K562 (cell line): ENCODE measurements around the gene CRACR2B. TPM values are rescaled to one million over a fixed set of nuclear protein-coding genes. Genes with fewer than 3 reads are reported as not detected.

Experiments
- ATAC-seq: fragments of 200-7000 bp; cut with Tn5 transposase; 3 replicates; pipeline ENCODE4 v1.9.1; 2020; ENCODE audit warnings: moderate library complexity
- BruUV-seq: library from RNA; stranded (reverse); fragments of 400-500 nt; replicated peaks from 2 replicates; lab custom pipeline; 2021; lab: Mats Ljungman, UMichigan
- CTCF ChIA-PET: fragments of 300-600 bp; formaldehyde crosslinking; extraction: SDS; loops from one replicate; lab custom pipeline; 2021; ENCODE audit warnings: low intra/inter-chr PET ratio; lab: Yijun Ruan, JAX
- POLR2A ChIA-PET: fragments of 300-600, 350-650 bp; sonication (Branson Sonifier 250); formaldehyde crosslinking; extraction: SDS; loops from one replicate; lab custom pipeline; 2021; ENCODE audit warnings: antibody characterized with exemption, inconsistent platforms; lab: Yijun Ruan, JAX
- DNase-seq, 4 experiments: peaks; one replicate each; pipeline versions ENCODE4 v3.0.0 to v3.0.0-alpha.2; 2011 to 2018; ENCODE audit warnings: low spot score in 3 of 4, mixed read lengths in 3 of 4; ENCODE audit errors: extremely low read depth in 1 of 4
- FAIRE-seq: peaks from 2 replicates; lab custom pipeline; 2011; peaks lifted over from hg19 to GRCh38; lab: Jason Lieb, UNC
- H2AFZ ChIP-seq: 2 replicates; pipeline ENCODE4 v1.6.0; 2011; ENCODE audit warnings: low read depth, low read length, control low read depth, inconsistent platforms
- H3K27ac ChIP-seq: fragments of 200-600 bp; 3 replicates; pipeline ENCODE4 v1.8.0; 2011; ENCODE audit warnings: low read depth, mild to moderate bottlenecking, control low read depth, inconsistent platforms, low read length, moderate library complexity, mixed read lengths; ENCODE audit errors: extremely low read depth
- H3K27me3 ChIP-seq, 2 experiments: fragments of 300-600 bp in 1 of 2; 2 replicates in 1 of 2; 3 replicates in 1 of 2; pipeline versions ENCODE4 v1.6.0 to v1.8.0; 2011; ENCODE audit warnings: inconsistent platforms in 2 of 2, low read length in 2 of 2, mild to moderate bottlenecking in 1 of 2, mixed read lengths in 1 of 2, moderate library complexity in 1 of 2; ENCODE audit not compliant: control insufficient read depth in 2 of 2, insufficient read depth in 2 of 2
- H3K36me3 ChIP-seq: fragments of 300-600 bp; 3 replicates; pipeline ENCODE4 v1.8.0; 2011; ENCODE audit warnings: mild to moderate bottlenecking, low read length, inconsistent platforms; ENCODE audit not compliant: control insufficient read depth, insufficient read depth
- H3K4me1 ChIP-seq, 2 experiments: fragments of 200-600 bp in 1 of 2; replicated peaks in 1 of 2; 2 replicates in 1 of 2; 3 replicates in 1 of 2; pipeline versions ENCODE4 v1.5.1 to v1.8.0; 2011; ENCODE audit warnings: inconsistent platforms in 2 of 2, low read length in 2 of 2, mild to moderate bottlenecking in 1 of 2, mixed read lengths in 1 of 2, moderate library complexity in 1 of 2; ENCODE audit not compliant: control insufficient read depth in 2 of 2, insufficient read depth in 2 of 2
- H3K4me2 ChIP-seq: 2 replicates; pipeline ENCODE4 v1.6.1; 2011; ENCODE audit warnings: low read length, control low read depth, inconsistent platforms, mixed read lengths; ENCODE audit not compliant: insufficient read depth
- H3K4me3 ChIP-seq: fragments of 200-600 bp; sonication (generic), shearing (Covaris generic); 2 replicates; pipeline ENCODE4 v1.5.1; 2016; ENCODE audit warnings: control low read depth, inconsistent platforms
- H3K79me2 ChIP-seq: fragments of 200-600 bp; 3 replicates; pipeline ENCODE4 v1.8.0; 2011; ENCODE audit warnings: low read length, inconsistent platforms; ENCODE audit not compliant: control insufficient read depth, insufficient read depth
- H3K9ac ChIP-seq, 2 experiments: 2 replicates each; pipeline versions ENCODE4 v1.6.0 to v1.6.1; 2011; ENCODE audit warnings: low read depth in 2 of 2, low read length in 2 of 2, control low read depth in 1 of 2, inconsistent platforms in 1 of 2, mild to moderate bottlenecking in 1 of 2, mixed read lengths in 1 of 2; ENCODE audit not compliant: insufficient read depth in 1 of 2
- H3K9me1 ChIP-seq: one replicate; pipeline ENCODE4 v1.6.0; 2011; ENCODE audit warnings: inconsistent platforms, mild to moderate bottlenecking, low read length, moderate library complexity; ENCODE audit not compliant: control insufficient read depth, insufficient read depth
- H3K9me3 ChIP-seq: replicated peaks from 2 replicates; pipeline ENCODE4 v1.5.1; 2011; ENCODE audit warnings: low read depth, low read length, inconsistent platforms; ENCODE audit not compliant: control insufficient read depth, insufficient read depth
- H4K20me1 ChIP-seq: replicated peaks from 2 replicates; pipeline ENCODE4 v1.6.1; 2011; ENCODE audit warnings: low read length, inconsistent platforms, mixed read lengths; ENCODE audit not compliant: control insufficient read depth, insufficient read depth
- CCAR2 ChIP-seq: fragments of 200-400 bp; formaldehyde crosslinking; IDR thresholded peaks from 2 replicates; pipeline ENCODE4 v1.6.1; 2017; ENCODE audit warnings: mild to moderate bottlenecking, low read depth, low read length
- E2F6 ChIP-seq, 2 experiments: IDR thresholded peaks; 2 replicates each; pipeline ENCODE4 v1.6.1; 2011; ENCODE audit warnings: borderline replicate concordance in 1 of 2, control low read depth in 1 of 2, low read depth in 1 of 2, low read length in 1 of 2, mild to moderate bottlenecking in 1 of 2, mixed read lengths in 1 of 2, moderate library complexity in 1 of 2; ENCODE audit not compliant: insufficient read depth in 1 of 2, insufficient read length in 1 of 2, poor library complexity in 1 of 2, severe bottlenecking in 1 of 2; ENCODE audit errors: extremely low read depth in 1 of 2
- ESRRA ChIP-seq: fragments of 450-650 bp; IDR thresholded peaks from 2 replicates; pipeline ENCODE4 v1.6.1; 2014; ENCODE audit warnings: low read depth, mild to moderate bottlenecking, moderate library complexity, borderline replicate concordance
- ESRRB ChIP-seq: fragments of 250-450 bp; sonication (Bioruptor Pico); IDR thresholded peaks from 2 replicates; pipeline ENCODE4 v1.5.0; 2020; ENCODE audit warnings: mild to moderate bottlenecking, moderate library complexity, borderline replicate concordance
- ETV1 ChIP-seq: fragments of 450-650 bp; conservative IDR thresholded peaks from 2 replicates; pipeline ENCODE4 v1.6.1; 2016; ENCODE audit warnings: missing genetic modification characterization, control low read depth, low read depth, missing compliant biosample characterization
- PHTF2 ChIP-seq: fragments of 250-450 bp; sonication (Bioruptor Pico); IDR thresholded peaks from 2 replicates; pipeline ENCODE4 v1.5.0; 2021; ENCODE audit warnings: mild to moderate bottlenecking
- RBM25 ChIP-seq: fragments of 200-400 bp; formaldehyde crosslinking; IDR thresholded peaks from 2 replicates; pipeline ENCODE4 v1.6.1; 2018; ENCODE audit warnings: low read length, low read depth, moderate library complexity; ENCODE audit not compliant: severe bottlenecking
- TAF1 ChIP-seq: IDR thresholded peaks from 2 replicates; pipeline ENCODE4 v1.6.1; 2011; ENCODE audit warnings: mild to moderate bottlenecking, low read length, moderate library complexity; ENCODE audit not compliant: insufficient read depth, control insufficient read depth, severe bottlenecking; ENCODE audit errors: extremely low read depth
- TEAD4 ChIP-seq, 2 experiments: sonication (generic) in 1 of 2; formaldehyde crosslinking in 1 of 2; IDR thresholded peaks; 2 replicates each; pipeline versions ENCODE4 v1.6.1 to v1.8.0; 2012 to 2022; ENCODE audit warnings: borderline replicate concordance in 1 of 2, inconsistent platforms in 1 of 2, low read length in 1 of 2, mild to moderate bottlenecking in 1 of 2, missing genetic modification reagents in 1 of 2
- ZNF609 ChIP-seq: sonication (generic); formaldehyde crosslinking; IDR thresholded peaks from 2 replicates; pipeline ENCODE4 v1.8.1; 2023; ENCODE audit warnings: missing genetic modification reagents, mild to moderate bottlenecking, borderline replicate concordance
- ZNF75A ChIP-seq: fragments of 450-650 bp; formaldehyde crosslinking; IDR thresholded peaks from 2 replicates; pipeline ENCODE4 v1.4.0; 2020; ENCODE audit warnings: mild to moderate bottlenecking
- WGBS: fragments of 100-300 bp; shearing (Covaris generic); methylation state at CpG from one replicate; pipeline ENCODE4 v1.1.6; 2016; ENCODE audit warnings: low coverage, mixed read lengths; ENCODE audit not compliant: insufficient coverage; ENCODE audit errors: missing lambda C conversion rate; 5-methylcytosine and 5-hydroxymethylcytosine counted together
- in situ Hi-C: fragments of 300-500 bp; cut with MboI; formaldehyde crosslinking; loops from 4 replicates; pipeline ENCODE4 v1.15.0; 2018; ENCODE audit warnings: inconsistent platforms, mixed read lengths
- intact Hi-C: fragments of 100-400 bp; cut with micrococcal nuclease; formaldehyde crosslinking; loops from 2 replicates; pipeline ENCODE4 v1.14.2; 2022
- polyA plus RNA-seq, 8 experiments: library from polyadenylated mRNA; depleted of rRNA in 4 of 8; stranded (reverse) in 5 of 8; unstranded in 3 of 8; fragments of >200 nt; fragmentation: Nextera tagmentation in 2 of 8; fragmentation: Illumina TruSeq in 1 of 8; extraction: Ambion mirVana in 2 of 8; extraction: Trizol in 1 of 8; gene quantifications; 2 replicates each; pipeline versions ENCODE4 v1.2.1 to v1.2.3, GENCODE V29; 2011 to 2014; ENCODE audit warnings: inconsistent platforms in 1 of 8, missing spikeins in 1 of 8
- total RNA-seq, 7 experiments: library from RNA; depleted of rRNA in 6 of 7; stranded (reverse); fragments of >200 nt in 6 of 7; fragmentation: Illumina TruSeq in 2 of 7; extraction: Trizol in 2 of 7; gene quantifications; 2 replicates each; pipeline versions ENCODE4 v1.2.1 to v1.2.3, GENCODE V29; 2011 to 2021; ENCODE audit warnings: low replicate concordance in 1 of 7

The CRACR2B gene
- total and polyA plus RNA-seq, 9 of the 15 experiments (the other 6 are each of a cell fraction or from before 2014, with no cell fraction given), result 0.10 to 51.0 (median 6.0) TPM

GRCh38 chr11:804599-804964 is 23.1 kb upstream of the CRACR2B start (continued):
- TF ChIP-seq TEAD4 (IDR thresholded peaks at IDR 0.05; ENCODE audit: low read length) (0 out of 2 replicates have a peak, but pooled peaks have one; percentile 8), TEAD4 (CRISPR knock-in tag; IDR thresholded peaks at IDR 0.05; ENCODE audit: borderline replicate concordance) (no peak)

GRCh38 chr11:808427-809286 is 19.1 kb upstream of the CRACR2B start:
- intact Hi-C loops (loop anchor here (2.0 kb wide), 1 partner anchor 34 kb away; the partner anchor contains the start of genes POLR2L and TSPAN4), in situ Hi-C loops (no loop called here)
- H3K4me1 ChIP-seq, result peaks cover 24 to 69% of the 10 kb centered on the region in 2 experiments; a peak in 4 of 5 replicates
- H3K4me3 ChIP-seq, result peak overlapping the region; percentile 99
- ATAC-seq (peak; percentile 70), DNase-seq (peak in 2 of 4 experiments; percentile 77 to 82), FAIRE-seq (peak; percentile 11)
- H3K9ac ChIP-seq, result peak overlapping the region; percentile 94 to 98
- H4K20me1 ChIP-seq, result peaks cover 24% of the 10 kb centered on the region
- peaks cover 78% of the 10 kb centered on the region for H3K79me2 ChIP-seq
- H3K9me1 ChIP-seq, result no peaks in the 10 kb centered on the region
- H3K36me3 ChIP-seq, result peaks cover 37% of the 10 kb centered on the region
- POLR2A ChIA-PET, result interaction anchor here (0.6 to 4.3 kb wide), 19 partner anchors 8 to 1976 kb away, joined by 3 to 26 read pairs (median 5); partner anchors contain the start of genes HRAS, PNPLA2, POLR2L and TSPAN4
- WGBS, result under 1% methylated on average over 34 of the region's 36 CpGs
- CTCF ChIA-PET, result interaction anchor here (0.6 kb wide), 1 partner anchor 130 kb away, joined by 3 read pairs; no protein-coding TSS in a partner anchor
- peak overlapping the region; percentile 98 for H2AFZ ChIP-seq
- H3K27ac ChIP-seq, result peak overlapping the region; percentile 98
- TSS peak; percentile 84 for BruUV-seq
- peak overlapping the region; percentile 100 for H3K4me2 ChIP-seq
- no peaks in the 10 kb centered on the region for H3K9me3 ChIP-seq
- H3K27me3 ChIP-seq, result no peaks in the 10 kb centered on the region
- TF ChIP-seq ETV1 (tag), result peak; percentile 30; the same call in 1 of the 2 replicates
- peak; percentile 50 for TF ChIP-seq TAF1
- TF ChIP-seq ZNF609 (CRISPR knock-in tag), result 0 out of 2 replicates have a peak, but pooled peaks have one; percentile 12
- TF ChIP-seq ESRRA, result peak; percentile 41; the same call in 1 of the 2 replicates
- TF ChIP-seq PHTF2 (CRISPR knock-in tag), result no peak
- no peak for TF ChIP-seq ZNF75A (CRISPR knock-in tag)
- no peak for TF ChIP-seq ESRRB
- TF ChIP-seq RBM25, result peak; percentile 62
- peak in 1 of 2 experiments; percentile 5 for TF ChIP-seq E2F6 (IDR thresholded peaks at IDR 0.05; ENCODE audit: borderline replicate concordance in 1 of 2, extremely low read depth in 1 of 2, insufficient read depth in 1 of 2, insufficient read length in 1 of 2, low read depth in 1 of 2, low read length in 1 of 2, poor library complexity in 1 of 2, severe bottlenecking in 1 of 2)
- TF ChIP-seq CCAR2, result no peak
